NCI-H526 (cell line): ENCODE results near the gene GHDC.
A peak's percentile ranks its signal among the peaks of the same experiment; 100 is the strongest.

Experiments used
- DNase-seq, 2 experiments: peaks; one replicate each; lab custom pipeline; 2025; lab: John Stamatoyannopoulos, UW

Gene GHDC

GRCh38 chr17:42182927-42183734, 11.2 kb downstream of the GHDC start:
- no peak for DNase-seq

DNA sequence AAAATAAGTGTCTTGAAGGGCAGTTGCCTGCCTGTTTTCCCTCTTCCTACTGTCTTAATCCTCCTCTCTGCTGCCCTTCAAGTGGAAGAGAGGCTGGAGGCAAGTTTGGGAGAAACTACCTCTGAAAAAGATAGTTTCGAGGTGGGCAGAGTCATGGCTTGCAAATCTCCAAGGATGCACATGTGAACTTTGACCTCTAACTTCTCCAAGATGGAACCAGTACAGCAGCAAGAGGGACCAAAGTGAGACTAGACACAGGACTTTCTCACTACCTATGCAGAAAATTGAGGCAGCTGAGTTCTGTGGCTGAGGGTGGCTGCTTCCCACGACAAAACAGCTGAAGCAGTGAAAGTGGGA, 12.5 kb downstream of the GHDC start:
- DNase-seq = no peak

GRCh38 chr17:42180922-42181850, 13.1 kb downstream of the GHDC start, which contains the start of gene KCNH4:
TSS of gene KCNH4 (minus strand) at chr17:42181142. CDS start at chr17:42180945, 197 bp downstream.
- DNase-seq = peak; percentile 71 to 92

DNA sequence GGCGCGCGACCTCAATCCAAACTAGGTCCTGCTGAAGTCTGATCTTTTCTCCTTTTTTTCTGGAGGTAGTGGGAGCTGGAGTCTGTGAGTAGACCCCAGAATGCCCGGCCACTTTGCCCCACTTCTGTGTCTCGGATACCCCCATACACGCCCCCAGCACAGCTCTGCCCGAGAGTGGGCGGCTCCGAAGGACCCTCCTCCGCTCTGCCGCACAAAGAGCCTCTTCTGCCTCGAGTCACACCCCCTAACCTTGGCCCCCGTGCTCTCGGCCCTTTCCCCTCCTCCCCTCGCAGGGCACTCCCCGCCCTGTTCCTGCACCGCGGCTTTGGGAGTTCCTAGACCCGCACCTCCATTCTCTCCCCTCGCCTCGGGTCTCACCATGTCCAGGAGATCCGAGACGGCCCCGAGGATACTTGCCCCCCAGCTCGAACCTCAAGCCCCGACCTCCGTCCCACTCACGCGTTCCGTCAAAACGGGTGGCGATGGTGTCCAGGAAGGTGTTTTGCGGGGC, 13.8 kb downstream of the GHDC start:
- peak in 1 of 2 experiments; percentile 48 for DNase-seq

GRCh38 chr17:42179911-42180410, 14.3 kb downstream of the GHDC start:
- DNase-seq = peak; percentile 66 to 76

- no peak for DNase-seq
Observed at GRCh38 chr17:42179335-42179734, 15.0 kb downstream of the GHDC start.

DNA sequence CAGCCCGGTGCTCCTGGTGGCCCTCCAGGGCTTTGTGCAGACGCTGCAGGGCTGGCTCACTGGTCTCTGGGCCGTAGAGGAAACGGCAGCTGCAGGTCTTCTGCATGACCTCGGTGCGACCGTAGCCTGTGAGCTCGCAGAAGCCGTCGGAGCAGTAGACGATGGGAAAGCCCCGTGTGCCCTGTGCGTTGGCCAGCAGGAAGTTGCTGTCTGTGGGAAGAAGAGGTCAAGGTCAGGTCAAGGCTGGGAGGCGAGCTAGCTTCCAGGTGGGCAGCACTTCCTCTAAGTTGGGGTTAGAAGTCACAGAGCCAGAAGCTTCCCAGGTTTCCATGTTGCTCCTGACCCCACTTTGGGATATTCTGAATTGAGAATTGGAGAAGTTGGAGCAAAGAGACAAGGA, 15.5 kb downstream of the GHDC start:
- no peak for DNase-seq

DNA sequence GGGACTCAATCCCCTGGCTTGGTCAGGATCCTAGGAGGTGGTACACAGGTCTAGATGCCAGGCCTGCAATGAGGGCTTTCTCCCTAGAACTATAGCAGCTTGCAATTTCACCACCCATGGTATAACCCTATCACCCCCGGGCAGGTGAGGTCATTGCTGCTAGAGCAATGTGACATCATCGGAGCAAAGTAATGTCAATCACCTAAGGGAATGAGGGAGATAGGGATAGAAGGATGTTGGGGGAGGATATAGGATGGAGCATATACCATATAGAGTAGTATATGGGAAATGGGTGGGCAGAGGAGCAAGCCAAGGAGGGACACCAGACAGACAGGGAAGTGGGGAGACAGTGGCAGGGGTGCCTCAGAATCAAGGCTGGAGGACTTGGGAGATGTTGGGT, 16.6 kb downstream of the GHDC start:
- DNase-seq = no peak

GRCh38 chr17:42174126-42174783, 20.0 kb downstream of the GHDC start:
- DNase-seq = no peak

DNA sequence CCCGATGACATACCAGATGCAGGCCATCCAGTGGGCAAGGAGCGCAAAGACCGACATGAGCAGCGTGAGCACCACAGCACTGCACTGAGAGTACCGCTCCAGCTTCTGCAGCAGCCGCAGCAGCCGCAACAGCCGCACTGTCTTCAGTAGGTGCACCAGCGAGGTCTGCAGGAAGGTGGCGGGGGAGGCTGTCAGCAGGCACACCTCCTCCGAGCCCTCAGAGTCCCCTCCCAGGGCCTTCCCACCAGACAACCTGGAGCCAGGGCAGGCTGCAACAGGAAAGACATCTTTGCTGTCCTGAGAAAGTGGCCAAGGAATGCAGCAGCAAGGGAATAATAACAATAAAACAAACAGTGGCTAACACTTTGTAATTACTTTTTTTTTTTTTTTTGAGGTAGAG, 22.5 kb downstream of the GHDC start:
- DNase-seq = no peak

- DNase-seq = no peak
Observed at GRCh38 chr17:42169351-42169750, 24.9 kb downstream of the GHDC start.

- no peak for DNase-seq
Observed at GRCh38 chr17:42167807-42168206, 26.5 kb downstream of the GHDC start.

GRCh38 chr17:42166196-42166763, 28.0 kb downstream of the GHDC start:
- no peak for DNase-seq

GRCh38 chr17:42165751-42166150, 28.5 kb downstream of the GHDC start:
- DNase-seq = no peak

DNA sequence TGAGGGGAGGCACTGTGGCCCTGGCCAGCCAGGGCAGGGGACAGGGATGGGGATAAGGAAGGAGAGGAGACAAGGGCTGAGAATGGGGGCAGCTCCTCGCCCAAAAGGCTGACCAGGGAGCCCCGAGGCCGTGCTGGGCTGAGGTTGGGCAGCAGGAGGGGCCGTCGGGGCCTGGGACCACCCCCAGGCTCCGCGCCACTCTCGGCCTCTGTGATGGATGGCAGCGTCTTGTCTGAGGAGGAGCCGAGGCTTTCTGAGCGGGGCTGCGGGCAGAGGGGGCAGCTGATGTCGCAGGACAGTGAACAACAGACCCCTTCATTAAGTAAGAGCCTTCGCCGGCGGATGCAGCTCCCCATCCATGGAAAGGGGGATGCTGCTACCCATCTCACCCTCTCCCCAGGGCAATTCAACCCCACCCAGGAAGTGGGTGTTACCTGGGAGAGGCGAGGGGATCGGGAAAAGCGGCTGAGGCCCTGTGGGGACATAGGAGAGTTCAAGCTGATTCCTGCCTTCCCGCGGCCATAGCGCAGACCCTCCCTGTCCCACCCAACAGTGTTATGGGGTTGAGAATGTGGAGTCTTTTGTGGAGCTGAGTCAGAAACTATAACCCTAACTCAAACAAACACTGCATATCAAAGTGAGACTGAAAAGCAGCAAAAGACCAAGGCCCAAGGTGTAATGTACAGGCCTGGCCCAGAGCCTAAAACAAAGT, 30.4 kb downstream of the GHDC start:
- no peak for DNase-seq

- peak in 1 of 2 experiments; percentile 31 for DNase-seq
Observed at GRCh38 chr17:42163113-42163512, 31.2 kb downstream of the GHDC start.

GRCh38 chr17:42160531-42160910, 33.8 kb downstream of the GHDC start:
- DNase-seq = no peak

- no peak for DNase-seq
Observed at GRCh38 chr17:42159796-42160530, 34.3 kb downstream of the GHDC start.

- DNase-seq = peak in 1 of 2 experiments; percentile 30
Observed at GRCh38 chr17:42155614-42156045, 38.7 kb downstream of the GHDC start.
